HCT116 (cell line): ENCODE results near the gene PLB1. TPM values are rescaled to one million over a fixed set of nuclear protein-coding genes. Genes with fewer than 3 reads are reported as not detected.

Experiments used
- ATAC-seq: fragments of 200-7000 bp; cut with Tn5 transposase; 2 replicates; pipeline ENCODE4 v1.9.1; 2020; ENCODE audit warnings: mild to moderate bottlenecking, moderate library complexity
- BruUV-seq: library from RNA; stranded (reverse); fragments of 400-500 nt; replicated peaks from 2 replicates; lab custom pipeline; 2021; lab: Mats Ljungman, UMichigan
- CTCF ChIA-PET: fragments of 300-600 bp; sonication (Branson Sonifier 250); formaldehyde crosslinking; loops from one replicate; lab custom pipeline; 2021; ENCODE audit warnings: antibody characterized with exemption; lab: Charles Lee
- POLR2A ChIA-PET: fragments of 300-600, 350-600 bp; sonication (Branson Sonifier 250); formaldehyde crosslinking; loops from one replicate; lab custom pipeline; 2021; ENCODE audit warnings: antibody characterized with exemption; lab: Charles Lee
- RAD21 ChIA-PET, 2 experiments: fragments of 300-600 bp; sonication (Branson Sonifier 250); formaldehyde crosslinking; loops; one replicate each; lab custom pipeline; 2023; ENCODE audit warnings: low total read pairs in 2 of 2; ENCODE audit not compliant: uncharacterized antibody in 2 of 2, unreplicated experiment in 2 of 2, low non-redundant PET in 1 of 2; lab: Charles Lee
- DNase-seq: peaks from one replicate; pipeline ENCODE4 v3.0.0-alpha.2; 2010; ENCODE audit warnings: low read depth, low spot score
- H2AFZ ChIP-seq: fragments of 200-600 bp; shearing (Covaris generic), sonication (generic); 2 replicates; pipeline ENCODE4 v1.6.1; 2017; ENCODE audit warnings: low read depth, mixed run types, mixed read lengths, antibody characterized with exemption, low read length; ENCODE audit not compliant: poor library complexity, severe bottlenecking
- H3K27ac ChIP-seq: 2 replicates; pipeline ENCODE4 v1.5.1; 2012; ENCODE audit warnings: low read depth, low read length
- H3K27me3 ChIP-seq: fragments of 200-600 bp; sonication (generic); 2 replicates; pipeline ENCODE4 v1.6.1; 2016; ENCODE audit warnings: mixed run types, low read length, mixed read lengths; ENCODE audit not compliant: insufficient read depth
- H3K36me3 ChIP-seq, 2 experiments: fragments of 200-500 bp in 1 of 2; fragments of 200-600 bp in 1 of 2; sonication (Bioruptor generic) in 1 of 2; sonication (generic) in 1 of 2; 2 replicates each; pipeline versions ENCODE4 v1.5.1 to v1.6.1; 2014 to 2016; ENCODE audit warnings: low read length in 2 of 2, inconsistent platforms in 1 of 2, mixed read lengths in 1 of 2, mixed run types in 1 of 2; ENCODE audit not compliant: insufficient read depth in 2 of 2, control insufficient read depth in 1 of 2
- H3K4me1 ChIP-seq, 2 experiments: fragments of 200-600 bp in 1 of 2; sonication (generic) in 1 of 2; 2 replicates each; pipeline versions ENCODE4 v1.5.1 to v1.6.1; 2012 to 2017; ENCODE audit warnings: low read length in 2 of 2, inconsistent platforms in 1 of 2, mild to moderate bottlenecking in 1 of 2, mixed read lengths in 1 of 2, mixed run types in 1 of 2, moderate library complexity in 1 of 2; ENCODE audit not compliant: insufficient read depth in 2 of 2, control insufficient read depth in 1 of 2
- H3K4me2 ChIP-seq: fragments of 200-600 bp; sonication (generic); 2 replicates; pipeline ENCODE4 v1.6.1; 2017; ENCODE audit warnings: mixed run types, low read length, mixed read lengths
- H3K4me3 ChIP-seq, 2 experiments: fragments of 200-600 bp in 1 of 2; sonication (generic) in 1 of 2; replicated peaks in 1 of 2; 2 replicates each; pipeline ENCODE4 v1.5.1; 2011 to 2016; ENCODE audit warnings: low read length in 2 of 2, control low read depth in 1 of 2, low read depth in 1 of 2, mild to moderate bottlenecking in 1 of 2, mixed read lengths in 1 of 2, mixed run types in 1 of 2
- H3K79me2 ChIP-seq: fragments of 200-600 bp; sonication (generic); 2 replicates; pipeline ENCODE4 v1.6.1; 2017; ENCODE audit warnings: mild to moderate bottlenecking, mixed run types, low read length, moderate library complexity, mixed read lengths; ENCODE audit not compliant: insufficient read depth
- H3K9ac ChIP-seq: fragments of 200-600 bp; sonication (generic); 2 replicates; pipeline ENCODE4 v1.6.1; 2016; ENCODE audit warnings: low read length, mixed read lengths
- H3K9me2 ChIP-seq: fragments of 200-600 bp; sonication (generic), shearing (Covaris generic); 2 replicates; pipeline ENCODE4 v1.6.1; 2017; ENCODE audit warnings: mixed run types, mild to moderate bottlenecking, moderate library complexity; ENCODE audit not compliant: insufficient read depth
- H3K9me3 ChIP-seq, 2 experiments: fragments of 200-500 bp in 1 of 2; fragments of 200-600 bp in 1 of 2; sonication (Bioruptor generic) in 1 of 2; sonication (generic) in 1 of 2; 2 replicates each; pipeline ENCODE4 v1.6.1; 2014 to 2017; ENCODE audit warnings: low read length in 2 of 2, mixed read lengths in 2 of 2, inconsistent platforms in 1 of 2, low read depth in 1 of 2, mild to moderate bottlenecking in 1 of 2, mixed run types in 1 of 2, moderate library complexity in 1 of 2; ENCODE audit not compliant: control insufficient read depth in 1 of 2, insufficient read depth in 1 of 2
- H4K20me1 ChIP-seq: fragments of 200-600 bp; sonication (generic), shearing (Covaris generic); 2 replicates; pipeline ENCODE4 v1.6.1; 2017; ENCODE audit warnings: mixed run types, mild to moderate bottlenecking, moderate library complexity; ENCODE audit not compliant: insufficient read depth
- ATF3 ChIP-seq: IDR thresholded peaks from 2 replicates; pipeline ENCODE4 v1.6.1; 2012
- CBX3 ChIP-seq: IDR thresholded peaks from 2 replicates; pipeline ENCODE4 v1.6.1; 2012; ENCODE audit warnings: low read depth
- CEBPB ChIP-seq: IDR thresholded peaks from 2 replicates; pipeline ENCODE4 v1.6.1; 2012; ENCODE audit warnings: low read depth
- CTCF ChIP-seq, 3 experiments: fragments of 200-600 bp in 1 of 3; sonication (generic) in 1 of 3; IDR thresholded peaks in 2 of 3; conservative IDR thresholded peaks in 1 of 3; 2 replicates each; pipeline ENCODE4 v1.5.1; 2012 to 2017; ENCODE audit warnings: low read depth in 2 of 3, low read length in 2 of 3, antibody characterized with exemption in 1 of 3, borderline replicate concordance in 1 of 3, control low read depth in 1 of 3, mild to moderate bottlenecking in 1 of 3, mixed read lengths in 1 of 3, mixed run types in 1 of 3, moderate library complexity in 1 of 3; ENCODE audit not compliant: insufficient read depth in 1 of 3
- EGR1 ChIP-seq: IDR thresholded peaks from 2 replicates; pipeline ENCODE4 v1.6.1; 2012; ENCODE audit warnings: low read depth
- ELF1 ChIP-seq: IDR thresholded peaks from 2 replicates; pipeline ENCODE4 v1.6.1; 2012; ENCODE audit warnings: low read depth, borderline replicate concordance
- EZH2 ChIP-seq: fragments of 200-600 bp; sonication (generic); IDR thresholded peaks from 2 replicates; pipeline ENCODE4 v1.6.1; 2017; ENCODE audit warnings: antibody characterized with exemption, mixed run types
- FOSL1 ChIP-seq: IDR thresholded peaks from 2 replicates; pipeline ENCODE4 v1.6.1; 2012; ENCODE audit warnings: low read depth
- JUND ChIP-seq: IDR thresholded peaks from 2 replicates; pipeline ENCODE4 v1.6.1; 2012
- MAX ChIP-seq: IDR thresholded peaks from 2 replicates; pipeline ENCODE4 v1.6.1; 2012
- POLR2A ChIP-seq: IDR thresholded peaks from 2 replicates; pipeline ENCODE4 v1.7.0; 2011; ENCODE audit warnings: borderline replicate concordance; ENCODE audit not compliant: insufficient read depth, insufficient read length; ENCODE audit errors: extremely low read depth
- POLR2AphosphoS5 ChIP-seq: IDR thresholded peaks from 2 replicates; pipeline ENCODE4 v1.6.1; 2011; ENCODE audit warnings: mild to moderate bottlenecking, low read depth, low read length, moderate library complexity
- RAD21 ChIP-seq: IDR thresholded peaks from 2 replicates; pipeline ENCODE4 v1.6.1; 2012; ENCODE audit warnings: low read depth, mild to moderate bottlenecking
- REST ChIP-seq: IDR thresholded peaks from 2 replicates; pipeline ENCODE4 v1.6.1; 2012; ENCODE audit warnings: low read depth
- SIN3A ChIP-seq: IDR thresholded peaks from 2 replicates; pipeline ENCODE4 v1.6.1; 2012; ENCODE audit warnings: low read depth
- SRF ChIP-seq: IDR thresholded peaks from 2 replicates; pipeline ENCODE4 v1.6.1; 2012; ENCODE audit warnings: low read depth
- TCF7L2 ChIP-seq: IDR thresholded peaks from 2 replicates; pipeline ENCODE4 v1.7.0; 2011; ENCODE audit warnings: borderline replicate concordance, inconsistent platforms; ENCODE audit not compliant: insufficient read depth, insufficient read length; ENCODE audit errors: extremely low read depth
- ZBTB33 ChIP-seq: IDR thresholded peaks from 2 replicates; pipeline ENCODE4 v1.6.1; 2011; ENCODE audit warnings: mild to moderate bottlenecking, low read length, moderate library complexity; ENCODE audit not compliant: insufficient replicate concordance; ENCODE audit errors: extremely low read depth
- ZNF274 ChIP-seq: fragments of 200-500 bp; sonication (Bioruptor generic); IDR thresholded peaks from 2 replicates; pipeline ENCODE4 v1.6.1; 2014; ENCODE audit warnings: mild to moderate bottlenecking, low read depth, low read length, inconsistent platforms
- intact Hi-C: fragments of 100-400 bp; cut with micrococcal nuclease; formaldehyde crosslinking; loops from 2 replicates; pipeline ENCODE4 v1.10.0; 2022
- total RNA-seq: library from RNA; stranded (reverse); gene quantifications from one replicate; pipeline ENCODE4 v1.2.1, GENCODE V29; 2021; ENCODE audit not compliant: unreplicated experiment

Gene PLB1
- total RNA-seq, 1 experiment from 2014 or later = 0.49 TPM

- no peaks in the 10 kb centered on the region for H4K20me1 ChIP-seq
- H3K9ac ChIP-seq = no peak overlapping the region
- no peak overlapping the region for H3K27ac ChIP-seq
- no peak overlapping the region for H2AFZ ChIP-seq
- H3K4me3 ChIP-seq = no peak overlapping the region
- H3K9me3 ChIP-seq = no peaks in the 10 kb centered on the region
- ATAC-seq (no peak), DNase-seq (no peak)
- H3K36me3 ChIP-seq = no peaks in the 10 kb centered on the region
- peaks cover 7 to 31% of the 10 kb centered on the region in 2 experiments; a peak in 3 of 4 replicates for H3K4me1 ChIP-seq
- no peaks in the 10 kb centered on the region for H3K27me3 ChIP-seq
- intact Hi-C loops = no loop called here
- H3K79me2 ChIP-seq = no peaks in the 10 kb centered on the region
- no TSS peak for BruUV-seq
- CTCF ChIA-PET = interaction anchor here (1.2 kb wide), 1 partner anchor 29 kb away, joined by 4 read pairs; no protein-coding TSS in a partner anchor
- POLR2A ChIA-PET = no interaction called here
- H3K4me2 ChIP-seq = no peak overlapping the region
- H3K9me2 ChIP-seq = no peaks in the 10 kb centered on the region
- RAD21 ChIA-PET = interaction anchor here in 1 of 2 experiments (0.5 kb wide), 1 partner anchor 128 kb away, joined by 4 read pairs; the partner anchor contains the start of gene PPP1CB
- TF ChIP-seq ZNF274 = no peak
- TF ChIP-seq RAD21 = no peak
- TF ChIP-seq EZH2 = no peak
- no peak for TF ChIP-seq ATF3
- no peak for TF ChIP-seq EGR1
- TF ChIP-seq ELF1 = no peak
- no peak for TF ChIP-seq TCF7L2
- no peak for TF ChIP-seq POLR2AphosphoS5
- TF ChIP-seq FOSL1 = no peak
- TF ChIP-seq ZBTB33 = no peak
- no peak for TF ChIP-seq REST
- TF ChIP-seq POLR2A = no peak
- no peak for TF ChIP-seq JUND
- no peak for TF ChIP-seq CEBPB
- TF ChIP-seq SRF = no peak
- no peak for TF ChIP-seq CBX3
- no peak for TF ChIP-seq CTCF (IDR thresholded peaks at IDR 0.05 in 2 of 3, conservative IDR thresholded peaks at IDR 0.05 in 1 of 3; ENCODE audit: borderline replicate concordance in 1 of 3, insufficient read depth in 1 of 3, low read depth in 2 of 3, low read length in 2 of 3)
- no peak for TF ChIP-seq MAX
- TF ChIP-seq SIN3A = no peak
These were observed 127.9 kb downstream of the PLB1 start for GRCh38 chr2:28623582-28624405.
